ENCODE measurements around the gene PRMT7. TPM values are rescaled to one million over a fixed set of nuclear protein-coding genes. Genes with fewer than 3 reads are reported as not detected.

Gene PRMT7
- total RNA-seq, 1 experiment from 2014 or later = 46.4 TPM

- H3F3A ChIP-seq (ENCODE audit: low read length, unreplicated experiment) = no peaks in the 10 kb centered on the region
- TF ChIP-seq CTCF (conservative IDR thresholded peaks at IDR 0.05; ENCODE audit: low read depth, low read length) (no peak), EZH2 (IDR thresholded peaks at IDR 0.05; ENCODE audit: low read length, unreplicated experiment) (no peak), EZH2phosphoT487 (IDR thresholded peaks at IDR 0.05; ENCODE audit: borderline replicate concordance, low read length) (no peak)
- H3K27me3 ChIP-seq (ENCODE audit: low read length) = no peaks in the 10 kb centered on the region
- intact Hi-C loops (cut with micrococcal nuclease) = no loop called here
- H3K4me2 ChIP-seq (ENCODE audit: low read length) = no peak overlapping the region
- no peak for DNase-seq
- POLR2A ChIA-PET (ENCODE audit: unreplicated experiment) = no interaction called here
- H3K9ac ChIP-seq (ENCODE audit: low read length) = no peak overlapping the region
- no peak overlapping the region for H3K4me3 ChIP-seq (ENCODE audit: low read length)
- H3K9me3 ChIP-seq (ENCODE audit: low read length) = no peaks in the 10 kb centered on the region
- no peak for ATAC-seq
- H4K20me1 ChIP-seq (ENCODE audit: low read length) = no peaks in the 10 kb centered on the region
- no peaks in the 10 kb centered on the region for H3K79me2 ChIP-seq (ENCODE audit: low read length)
- no peak overlapping the region for H3K27ac ChIP-seq (ENCODE audit: low read length)
- CTCF ChIA-PET = no interaction called here
- BruUV-seq (replicated peaks) = no TSS peak
- no peaks in the 10 kb centered on the region for H3K4me1 ChIP-seq (ENCODE audit: insufficient read depth, low read length)
- H2AFZ ChIP-seq (ENCODE audit: low read length) = no peak overlapping the region
- H3K9me2 ChIP-seq (replicated peaks; ENCODE audit: low read length) = no peaks in the 10 kb centered on the region
- H3K36me3 ChIP-seq (ENCODE audit: low read depth, low read length) = no peaks in the 10 kb centered on the region
Observed at GRCh38 chr16:68393333-68393732, 82.5 kb downstream of the PRMT7 start.

- no peak for DNase-seq
- Histone ChIP-seq H3K9me2 (replicated peaks; ENCODE audit: low read length) (no peaks in the 10 kb centered on the region), H4K20me1 (ENCODE audit: low read length) (no peaks in the 10 kb centered on the region), H3K4me3 (ENCODE audit: low read length) (no peak overlapping the region), H3K36me3 (ENCODE audit: low read depth, low read length) (no peaks in the 10 kb centered on the region), H2AFZ (ENCODE audit: low read length) (no peak overlapping the region), H3K9ac (ENCODE audit: low read length) (no peak overlapping the region), H3K4me2 (ENCODE audit: low read length) (no peak overlapping the region), H3K27me3 (ENCODE audit: low read length) (no peaks in the 10 kb centered on the region), H3K9me3 (ENCODE audit: low read length) (no peaks in the 10 kb centered on the region), H3F3A (ENCODE audit: low read length, unreplicated experiment) (no peaks in the 10 kb centered on the region), H3K79me2 (ENCODE audit: low read length) (no peaks in the 10 kb centered on the region), H3K27ac (ENCODE audit: low read length) (no peak overlapping the region), H3K4me1 (ENCODE audit: insufficient read depth, low read length) (no peaks in the 10 kb centered on the region)
- no TSS peak for BruUV-seq (replicated peaks)
- ChIA-PET CTCF (no interaction called here), POLR2A (ENCODE audit: unreplicated experiment) (no interaction called here)
- no peak for ATAC-seq
- no peak for TF ChIP-seq CTCF (conservative IDR thresholded peaks at IDR 0.05; ENCODE audit: low read depth, low read length)
- no peak for TF ChIP-seq EZH2 (IDR thresholded peaks at IDR 0.05; ENCODE audit: low read length, unreplicated experiment)
- no peak for TF ChIP-seq EZH2phosphoT487 (IDR thresholded peaks at IDR 0.05; ENCODE audit: borderline replicate concordance, low read length)
- intact Hi-C loops (cut with micrococcal nuclease) = no loop called here
Observed at GRCh38 chr16:68395167-68395786, 84.5 kb downstream of the PRMT7 start.

- DNase-seq (no peak), ATAC-seq (no peak)
- POLR2A ChIA-PET (ENCODE audit: unreplicated experiment) = no interaction called here
- H3K36me3 ChIP-seq (ENCODE audit: low read depth, low read length) = no peaks in the 10 kb centered on the region
- no peaks in the 10 kb centered on the region for H3K4me1 ChIP-seq (ENCODE audit: insufficient read depth, low read length)
- BruUV-seq (replicated peaks) = no TSS peak
- H3K4me3 ChIP-seq (ENCODE audit: low read length) = no peak overlapping the region
- no peak overlapping the region for H3K27ac ChIP-seq (ENCODE audit: low read length)
- TF ChIP-seq EZH2phosphoT487 (IDR thresholded peaks at IDR 0.05; ENCODE audit: borderline replicate concordance, low read length) (no peak), EZH2 (IDR thresholded peaks at IDR 0.05; ENCODE audit: low read length, unreplicated experiment) (no peak), CTCF (conservative IDR thresholded peaks at IDR 0.05; ENCODE audit: low read depth, low read length) (no peak)
- no peaks in the 10 kb centered on the region for H3F3A ChIP-seq (ENCODE audit: low read length, unreplicated experiment)
- H3K79me2 ChIP-seq (ENCODE audit: low read length) = no peaks in the 10 kb centered on the region
- H3K9me3 ChIP-seq (ENCODE audit: low read length) = no peaks in the 10 kb centered on the region
- H3K9ac ChIP-seq (ENCODE audit: low read length) = no peak overlapping the region
- H2AFZ ChIP-seq (ENCODE audit: low read length) = no peak overlapping the region
- no peaks in the 10 kb centered on the region for H3K9me2 ChIP-seq (replicated peaks; ENCODE audit: low read length)
- intact Hi-C loops (cut with micrococcal nuclease) = loop anchor here (1.0 kb wide), 1 partner anchor 114 kb away; no protein-coding TSS in a partner anchor
- no peaks in the 10 kb centered on the region for H3K27me3 ChIP-seq (ENCODE audit: low read length)
- no peak overlapping the region for H3K4me2 ChIP-seq (ENCODE audit: low read length)
- H4K20me1 ChIP-seq (ENCODE audit: low read length) = no peaks in the 10 kb centered on the region
- CTCF ChIA-PET = no interaction called here
Observed at GRCh38 chr16:68395815-68396214, 85.0 kb downstream of the PRMT7 start.
